Ureter (tissue), 1 donor: ENCODE measurements around the gene CHAMP1. TPM values are rescaled to one million over a fixed set of nuclear protein-coding genes. Genes with fewer than 3 reads are reported as not detected.
"Not testable (repeated sequence)": the region's sequence is repeated elsewhere in the genome, so short reads cannot be mapped to it uniquely, and the experiment has no call there.

Experiments used
- DNase-seq: peaks from one replicate; pipeline ENCODE4 v3.0.0-alpha.2; 2020; ENCODE audit warnings: low spot score
- total RNA-seq: library from RNA; stranded (reverse); gene quantifications from one replicate; pipeline ENCODE4 v1.2.4, GENCODE V29; 2023
- donor health status: DM: yes; HTN: yes; CAD: no.

Gene CHAMP1
- total RNA-seq, 1 donor from 2014 or later: 23.0 TPM

- DNase-seq: no peak
Measured at GRCh38 chr13:114299604-114300305, 14.5 kb upstream of the CHAMP1 start.

GRCh38 chr13:114303700-114304327 is 10.5 kb upstream of the CHAMP1 start:
- DNase-seq: no peak

GRCh38 chr13:114304346-114305034 is 9.8 kb upstream of the CHAMP1 start:
- DNase-seq: no peak

GRCh38 chr13:114309086-114309485 is 5.2 kb upstream of the CHAMP1 start:
- DNase-seq: no peak

GRCh38 chr13:114309806-114310410 is 4.4 kb upstream of the CHAMP1 start:
- DNase-seq: no peak

- no peak for DNase-seq
Measured at GRCh38 chr13:114310956-114311355, 3.3 kb upstream of the CHAMP1 start.

- no peak for DNase-seq
Measured at GRCh38 chr13:114311387-114311786, 2.9 kb upstream of the CHAMP1 start.

GRCh38 chr13:114311908-114312307 is 2.4 kb upstream of the CHAMP1 start:
- no peak for DNase-seq

GRCh38 chr13:114313061-114313860 is 1.0 kb upstream of the CHAMP1 start:
- DNase-seq: no peak

- DNase-seq: no peak
Measured at GRCh38 chr13:114315074-114315785, 927 bp downstream of the CHAMP1 start.

- no peak for DNase-seq
Measured at GRCh38 chr13:114318624-114319023, 4.3 kb downstream of the CHAMP1 start.

GRCh38 chr13:114319441-114319913 is 5.2 kb downstream of the CHAMP1 start:
- DNase-seq: no peak

GRCh38 chr13:114320065-114320464 is 5.8 kb downstream of the CHAMP1 start:
- no peak for DNase-seq

- DNase-seq: no peak
Measured at GRCh38 chr13:114321256-114321655, 7.0 kb downstream of the CHAMP1 start.

- DNase-seq: no peak
Measured at GRCh38 chr13:114323349-114323748, 9.0 kb downstream of the CHAMP1 start.

GRCh38 chr13:114324334-114324733 is 10.0 kb downstream of the CHAMP1 start:
- DNase-seq: no peak

- no peak for DNase-seq
Measured at GRCh38 chr13:114325729-114326128, 11.4 kb downstream of the CHAMP1 start.

GRCh38 chr13:114328034-114328433 is 13.7 kb downstream of the CHAMP1 start:
- DNase-seq: no peak

GRCh38 chr13:114328595-114328994 is 14.3 kb downstream of the CHAMP1 start:
- no peak for DNase-seq

GRCh38 chr13:114330086-114330485 is 15.8 kb downstream of the CHAMP1 start:
- DNase-seq: no peak

- DNase-seq: not testable (repeated sequence)
Measured at GRCh38 chr13:114333881-114334280, 19.6 kb downstream of the CHAMP1 start.
